ENCODE results near the gene DPYSL3. TPM values are rescaled to one million over a fixed set of nuclear protein-coding genes. Genes with fewer than 3 reads are reported as not detected.

Gene DPYSL3
- total RNA-seq, 1 experiment from 2014 or later = 106 TPM

- no peaks in the 10 kb centered on the region for H3K9me3 ChIP-seq
- TF ChIP-seq CTCF (IDR thresholded peaks at IDR 0.05; ENCODE audit: insufficient read depth in 1 of 2, low read depth in 1 of 2, low read length in 1 of 2, severe bottlenecking in 1 of 2, unreplicated experiment in 1 of 2) = no peak
- peaks cover 18% of the 10 kb centered on the region for H3K4me1 ChIP-seq
- no peaks in the 10 kb centered on the region for H3K27me3 ChIP-seq (replicated peaks; ENCODE audit: control insufficient read depth, insufficient read depth, low read length)
- no peak overlapping the region for H3K4me3 ChIP-seq (ENCODE audit: low read depth, low read length)
- intact Hi-C loops (cut with micrococcal nuclease; ENCODE audit: unreplicated experiment) = no loop called here
- Mint-ChIP-seq H3K4me3 (ENCODE audit: unreplicated experiment) (no peak overlapping the region), H3K4me1 (ENCODE audit: low read depth, unreplicated experiment) (peaks cover 34% of the 10 kb centered on the region), H3K27ac (ENCODE audit: unreplicated experiment) (no peak overlapping the region), H3K9me3 (ENCODE audit: unreplicated experiment) (no peaks in the 10 kb centered on the region), H3K27me3 (ENCODE audit: insufficient read depth, unreplicated experiment) (no peaks in the 10 kb centered on the region), H3K36me3 (ENCODE audit: insufficient read depth, unreplicated experiment) (peaks cover 49% of the 10 kb centered on the region)
- no peaks in the 10 kb centered on the region for H3K36me3 ChIP-seq (ENCODE audit: control insufficient read depth, insufficient read depth, low read length)
- no peak for DNase-seq
- ChIA-PET POLR2A (no interaction called here), CTCF (no interaction called here)
- BruUV-seq (replicated peaks) = no TSS peak
Measured at GRCh38 chr5:147415651-147416050, 94.2 kb downstream of the DPYSL3 start.

DNA sequence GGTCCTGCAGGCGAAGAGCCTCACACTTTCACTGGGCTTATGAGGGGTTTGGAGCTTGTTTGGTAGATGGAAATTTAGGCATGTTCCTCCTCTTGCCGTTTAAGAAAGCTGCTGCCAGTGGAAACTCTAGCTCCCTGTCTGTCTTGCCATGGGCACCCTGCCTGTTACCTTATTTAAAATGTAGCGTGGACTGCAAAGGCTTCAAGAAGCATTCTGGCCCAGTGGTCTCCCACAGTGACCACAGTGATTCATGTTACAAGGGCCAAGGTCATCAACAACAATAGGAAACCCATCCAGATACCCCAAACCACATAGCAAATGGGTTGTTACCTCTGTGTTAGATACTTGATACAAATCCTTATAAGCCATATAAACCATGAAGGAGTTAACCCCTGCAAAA lies 96.6 kb downstream of the DPYSL3 start:
- no peak for TF ChIP-seq CTCF (IDR thresholded peaks at IDR 0.05; ENCODE audit: insufficient read depth in 1 of 2, low read depth in 1 of 2, low read length in 1 of 2, severe bottlenecking in 1 of 2, unreplicated experiment in 1 of 2)

GRCh38 chr5:147412561-147412960 lies 97.3 kb downstream of the DPYSL3 start:
- no peak overlapping the region for H3K27ac Mint-ChIP-seq (ENCODE audit: unreplicated experiment)
- H3K4me3 Mint-ChIP-seq (ENCODE audit: unreplicated experiment) = no peak overlapping the region
- Histone ChIP-seq H3K4me1 (peaks cover 41% of the 10 kb centered on the region), H3K9me3 (no peaks in the 10 kb centered on the region), H3K36me3 (ENCODE audit: control insufficient read depth, insufficient read depth, low read length) (no peaks in the 10 kb centered on the region), H3K27me3 (replicated peaks; ENCODE audit: control insufficient read depth, insufficient read depth, low read length) (no peaks in the 10 kb centered on the region), H3K4me3 (ENCODE audit: low read depth, low read length) (no peak overlapping the region)
- no peaks in the 10 kb centered on the region for H3K9me3 Mint-ChIP-seq (ENCODE audit: unreplicated experiment)
- no TSS peak for BruUV-seq (replicated peaks)
- POLR2A ChIA-PET = no interaction called here
- peaks cover 53% of the 10 kb centered on the region for H3K36me3 Mint-ChIP-seq (ENCODE audit: insufficient read depth, unreplicated experiment)
- TF ChIP-seq CTCF (IDR thresholded peaks at IDR 0.05; ENCODE audit: insufficient read depth in 1 of 2, low read depth in 1 of 2, low read length in 1 of 2, severe bottlenecking in 1 of 2, unreplicated experiment in 1 of 2) = no peak
- no peak for DNase-seq
- CTCF ChIA-PET = no interaction called here
- H3K4me1 Mint-ChIP-seq (ENCODE audit: low read depth, unreplicated experiment) = peaks cover 33% of the 10 kb centered on the region
- intact Hi-C loops (cut with micrococcal nuclease; ENCODE audit: unreplicated experiment) = no loop called here
- H3K27me3 Mint-ChIP-seq (ENCODE audit: insufficient read depth, unreplicated experiment) = no peaks in the 10 kb centered on the region

More for the DNA sequence above, 96.6 kb downstream of the DPYSL3 start:
- Mint-ChIP-seq H3K36me3 (ENCODE audit: insufficient read depth, unreplicated experiment) (peaks cover 59% of the 10 kb centered on the region), H3K9me3 (ENCODE audit: unreplicated experiment) (no peaks in the 10 kb centered on the region), H3K4me3 (ENCODE audit: unreplicated experiment) (no peak overlapping the region), H3K4me1 (ENCODE audit: low read depth, unreplicated experiment) (peaks cover 39% of the 10 kb centered on the region), H3K27me3 (ENCODE audit: insufficient read depth, unreplicated experiment) (no peaks in the 10 kb centered on the region), H3K27ac (ENCODE audit: unreplicated experiment) (peak overlapping the region; percentile 33)
- H3K4me1 ChIP-seq = peaks cover 34% of the 10 kb centered on the region
- intact Hi-C loops (cut with micrococcal nuclease; ENCODE audit: unreplicated experiment) = no loop called here
- H3K4me3 ChIP-seq (ENCODE audit: low read depth, low read length) = no peak overlapping the region
- no peaks in the 10 kb centered on the region for H3K36me3 ChIP-seq (ENCODE audit: control insufficient read depth, insufficient read depth, low read length)
- CTCF ChIA-PET = no interaction called here
- no peaks in the 10 kb centered on the region for H3K27me3 ChIP-seq (replicated peaks; ENCODE audit: control insufficient read depth, insufficient read depth, low read length)
- DNase-seq = no peak
- no TSS peak for BruUV-seq (replicated peaks)
- POLR2A ChIA-PET = no interaction called here
- no peaks in the 10 kb centered on the region for H3K9me3 ChIP-seq

Data from Caco-2 (cell line).